Measurements from ENCODE around the gene MPP7. TPM values are rescaled to one million over a fixed set of nuclear protein-coding genes. Genes with fewer than 3 reads are reported as not detected.
A peak's percentile ranks its signal among the peaks of the same experiment; 100 is the strongest.

The MPP7 gene
- total RNA-seq, 1 experiment from 2014 or later, result 9.1 TPM

DNA sequence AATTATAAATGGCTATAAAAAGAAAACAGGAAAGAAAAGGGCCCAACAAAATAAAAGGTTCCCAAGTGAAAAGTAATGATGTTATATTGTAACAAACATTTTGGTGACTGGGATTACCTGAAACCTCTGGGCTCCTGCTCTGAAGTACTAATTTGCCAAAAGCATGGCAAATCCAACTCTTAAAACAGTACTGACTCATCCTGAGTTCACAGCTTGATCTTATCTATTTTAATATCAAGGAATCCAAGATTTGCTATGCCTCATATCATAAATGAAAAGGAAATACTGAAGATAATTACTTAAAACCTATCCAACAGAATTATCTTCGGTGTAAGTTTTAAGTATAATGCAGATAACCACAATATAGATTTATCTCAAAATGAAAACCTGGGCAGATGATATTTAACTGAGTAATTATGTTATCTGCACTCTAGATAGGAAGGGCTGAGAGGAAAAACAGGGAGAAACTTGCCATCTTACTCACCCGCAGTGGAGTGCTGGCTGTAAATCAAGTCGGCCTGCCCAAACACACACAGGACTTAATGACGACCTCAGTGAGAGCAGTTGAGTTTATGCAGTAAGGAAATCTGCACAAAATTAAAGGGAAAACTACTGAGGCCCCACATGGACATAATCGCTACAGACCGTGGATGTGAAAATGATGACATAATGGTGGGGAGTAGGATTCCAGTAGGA is 48.4 kb downstream of the MPP7 start:
- ATAC-seq, result peak; percentile 60

GRCh38 chr10:28253169-28253785 is 49.6 kb downstream of the MPP7 start:
- Histone ChIP-seq H3F3A (ENCODE audit: low read length, unreplicated experiment) (no peaks in the 10 kb centered on the region), H3K27me3 (ENCODE audit: low read length) (no peaks in the 10 kb centered on the region), H3K36me3 (ENCODE audit: low read depth, low read length) (no peaks in the 10 kb centered on the region), H3K4me1 (ENCODE audit: insufficient read depth, low read length) (peaks cover 43% of the 10 kb centered on the region), H3K4me3 (ENCODE audit: low read length) (no peak overlapping the region), H3K27ac (ENCODE audit: low read length) (peak overlapping the region; percentile 94; the same call in 1 of the 2 replicates), H3K9me3 (ENCODE audit: low read length) (no peaks in the 10 kb centered on the region), H4K20me1 (ENCODE audit: low read length) (no peaks in the 10 kb centered on the region), H3K9ac (ENCODE audit: low read length) (no peak overlapping the region), H3K9me2 (replicated peaks; ENCODE audit: low read length) (no peaks in the 10 kb centered on the region), H2AFZ (ENCODE audit: low read length) (no peak overlapping the region), H3K79me2 (ENCODE audit: low read length) (peaks cover 11% of the 10 kb centered on the region; the same call in 1 of the 2 replicates), H3K4me2 (ENCODE audit: low read length) (no peak overlapping the region)
- TF ChIP-seq EZH2phosphoT487 (IDR thresholded peaks at IDR 0.05; ENCODE audit: borderline replicate concordance, low read length) (no peak), EZH2 (IDR thresholded peaks at IDR 0.05; ENCODE audit: low read length, unreplicated experiment) (no peak)
- TF ChIP-seq, protein P1, sequence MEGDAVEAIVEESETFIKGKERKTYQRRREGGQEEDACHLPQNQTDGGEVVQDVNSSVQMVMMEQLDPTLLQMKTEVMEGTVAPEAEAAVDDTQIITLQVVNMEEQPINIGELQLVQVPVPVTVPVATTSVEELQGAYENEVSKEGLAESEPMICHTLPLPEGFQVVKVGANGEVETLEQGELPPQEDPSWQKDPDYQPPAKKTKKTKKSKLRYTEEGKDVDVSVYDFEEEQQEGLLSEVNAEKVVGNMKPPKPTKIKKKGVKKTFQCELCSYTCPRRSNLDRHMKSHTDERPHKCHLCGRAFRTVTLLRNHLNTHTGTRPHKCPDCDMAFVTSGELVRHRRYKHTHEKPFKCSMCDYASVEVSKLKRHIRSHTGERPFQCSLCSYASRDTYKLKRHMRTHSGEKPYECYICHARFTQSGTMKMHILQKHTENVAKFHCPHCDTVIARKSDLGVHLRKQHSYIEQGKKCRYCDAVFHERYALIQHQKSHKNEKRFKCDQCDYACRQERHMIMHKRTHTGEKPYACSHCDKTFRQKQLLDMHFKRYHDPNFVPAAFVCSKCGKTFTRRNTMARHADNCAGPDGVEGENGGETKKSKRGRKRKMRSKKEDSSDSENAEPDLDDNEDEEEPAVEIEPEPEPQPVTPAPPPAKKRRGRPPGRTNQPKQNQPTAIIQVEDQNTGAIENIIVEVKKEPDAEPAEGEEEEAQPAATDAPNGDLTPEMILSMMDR (conservative IDR thresholded peaks at IDR 0.05; ENCODE audit: low read depth, low read length), result no peak
- no TSS peak for BruUV-seq (replicated peaks)
- DNase-seq (no peak), ATAC-seq (no peak)
- POLR2A ChIA-PET (ENCODE audit: unreplicated experiment), result interaction anchor here (0.6 to 0.7 kb wide), 2 partner anchors 48 to 50 kb away, joined by 3 to 5 read pairs; partner anchors contain the start of gene MPP7
- CTCF ChIA-PET, result no interaction called here
- intact Hi-C loops (cut with micrococcal nuclease), result no loop called here

More for the DNA sequence above, 48.4 kb downstream of the MPP7 start:
- intact Hi-C loops (cut with micrococcal nuclease), result loop anchor here (1.0 kb wide), 1 partner anchor 128 kb away; no protein-coding TSS in a partner anchor
- H3K27ac ChIP-seq (ENCODE audit: low read length), result peak overlapping the region; percentile 94
- peak overlapping the region; percentile 30; the same call in 1 of the 2 replicates for H3K4me3 ChIP-seq (ENCODE audit: low read length)
- DNase-seq, result peak; percentile 79
- peak overlapping the region; percentile 29 for H3K9ac ChIP-seq (ENCODE audit: low read length)
- POLR2A ChIA-PET (ENCODE audit: unreplicated experiment), result interaction anchor here (0.5 to 0.6 kb wide), 2 partner anchors 77 to 713 kb away, joined by 12 to 20 read pairs; no protein-coding TSS in a partner anchor
- peak overlapping the region; percentile 70 for H3K4me2 ChIP-seq (ENCODE audit: low read length)
- no peaks in the 10 kb centered on the region for H3K36me3 ChIP-seq (ENCODE audit: low read depth, low read length)
- no peaks in the 10 kb centered on the region for H3K9me3 ChIP-seq (ENCODE audit: low read length)
- no peak overlapping the region for H2AFZ ChIP-seq (ENCODE audit: low read length)
- peaks cover 43% of the 10 kb centered on the region for H3K4me1 ChIP-seq (ENCODE audit: insufficient read depth, low read length)
- no TSS peak for BruUV-seq (replicated peaks)
- H3F3A ChIP-seq (ENCODE audit: low read length, unreplicated experiment), result no peaks in the 10 kb centered on the region
- TF ChIP-seq EZH2 (IDR thresholded peaks at IDR 0.05; ENCODE audit: low read length, unreplicated experiment), result no peak
- TF ChIP-seq, protein P1 (conservative IDR thresholded peaks at IDR 0.05; ENCODE audit: low read depth, low read length), result no peak
- TF ChIP-seq EZH2phosphoT487 (IDR thresholded peaks at IDR 0.05; ENCODE audit: borderline replicate concordance, low read length), result no peak
- no peaks in the 10 kb centered on the region for H4K20me1 ChIP-seq (ENCODE audit: low read length)
- CTCF ChIA-PET, result no interaction called here
- H3K9me2 ChIP-seq (replicated peaks; ENCODE audit: low read length), result no peaks in the 10 kb centered on the region
- H3K27me3 ChIP-seq (ENCODE audit: low read length), result no peaks in the 10 kb centered on the region
- H3K79me2 ChIP-seq (ENCODE audit: low read length), result peaks cover 11% of the 10 kb centered on the region; the same call in 1 of the 2 replicates

Small RNA genes lying within 50 kb of the gene (microRNA-seq; reads per million reads assigned to microRNA genes)
- gene MIR8086 (ENCODE audit: unreplicated experiment), result not detected

Other genes starting within 250 kb of the MPP7 start
- 49.2 and 58.1 TPM in 2 replicates for gene WAC, start 230.1 kb upstream of the MPP7 start, total RNA-seq (2014; rRNA removed)